SJSA1 (cell line): ENCODE measurements around the gene PTPRG. TPM values are rescaled to one million over a fixed set of nuclear protein-coding genes. Genes with fewer than 3 reads are reported as not detected.

Source experiments
- DNase-seq, 2 experiments: peaks; one replicate each; pipeline ENCODE4 v3.0.0-alpha.2; 2015 to 2020; ENCODE audit warnings: low spot score in 2 of 2, low read depth in 1 of 2
- H3K27ac ChIP-seq: fragments of 250-450 bp; sonication (Bioruptor Pico); 2 replicates; pipeline ENCODE4 v1.5.1; 2020; ENCODE audit warnings: mild to moderate bottlenecking, moderate library complexity
- H3K27me3 ChIP-seq: fragments of 250-450 bp; sonication (Bioruptor Pico); replicated peaks from 2 replicates; pipeline ENCODE4 v1.5.1; 2020; ENCODE audit warnings: mild to moderate bottlenecking, moderate library complexity
- H3K36me3 ChIP-seq: fragments of 250-450 bp; sonication (Bioruptor Pico); 2 replicates; pipeline ENCODE4 v1.5.1; 2020; ENCODE audit warnings: mild to moderate bottlenecking
- H3K4me1 ChIP-seq: fragments of 250-450 bp; sonication (Bioruptor Pico); replicated peaks from 2 replicates; pipeline ENCODE4 v1.6.1; 2021; ENCODE audit warnings: mild to moderate bottlenecking
- H3K4me3 ChIP-seq: fragments of 250-450 bp; sonication (Bioruptor Pico); 2 replicates; pipeline ENCODE4 v1.5.1; 2020; ENCODE audit warnings: mild to moderate bottlenecking
- H3K9me3 ChIP-seq: fragments of 250-450 bp; sonication (Bioruptor Pico); replicated peaks from 2 replicates; pipeline ENCODE4 v1.5.1; 2020; ENCODE audit warnings: mild to moderate bottlenecking
- total RNA-seq: library from RNA; depleted of rRNA; stranded (reverse); fragments of >200 nt; shearing (Covaris generic); gene quantifications from 2 replicates; pipeline ENCODE4 v1.2.3, GENCODE V29; 2014

The PTPRG gene
- total RNA-seq, 1 experiment from 2014 or later = 18.5 TPM

DNA sequence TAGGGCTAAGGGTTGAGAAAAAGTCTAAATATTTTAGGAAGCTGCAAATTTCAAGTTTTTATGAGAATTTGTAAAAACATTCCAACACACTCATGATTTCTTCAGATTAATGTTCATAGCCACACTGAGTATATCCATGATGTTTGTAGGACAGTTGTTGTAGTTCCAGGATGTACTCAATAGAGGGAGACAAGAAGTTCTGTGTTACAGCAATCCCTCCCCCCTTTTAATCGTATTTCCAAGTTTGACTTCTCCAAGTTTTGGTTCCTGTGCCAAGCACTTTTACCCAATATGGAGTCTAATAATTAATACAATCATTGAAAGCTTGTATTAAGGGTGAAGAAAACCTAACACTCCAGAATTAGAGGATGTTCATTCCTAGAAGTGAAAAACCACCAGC is 668.5 kb downstream of the PTPRG start:
- Histone ChIP-seq H3K4me3 (no peak overlapping the region), H3K27me3 (no peaks in the 10 kb centered on the region), H3K27ac (no peak overlapping the region), H3K4me1 (no peaks in the 10 kb centered on the region), H3K36me3 (no peaks in the 10 kb centered on the region), H3K9me3 (no peaks in the 10 kb centered on the region)
- DNase-seq = no peak

DNA sequence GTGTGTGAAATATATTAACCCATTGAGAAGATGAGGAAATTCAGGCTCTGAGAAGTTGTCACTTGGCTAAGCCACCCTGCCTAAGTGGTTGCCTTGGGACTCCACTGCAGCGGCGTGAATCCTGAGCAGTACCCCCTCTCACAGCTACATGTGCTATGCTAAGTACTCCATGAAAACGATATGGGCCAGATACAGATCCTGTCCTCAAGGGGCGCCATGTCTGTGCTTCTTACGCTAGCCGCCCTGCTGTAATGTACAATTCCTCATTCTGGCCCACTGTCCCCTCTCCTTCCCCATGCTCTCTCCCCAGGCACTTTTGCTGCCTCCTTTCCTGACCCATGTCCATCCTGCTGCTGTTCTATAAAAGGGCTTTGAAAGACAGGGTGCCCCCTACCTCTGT is 671.7 kb downstream of the PTPRG start:
- Histone ChIP-seq H3K27ac (no peak overlapping the region), H3K36me3 (no peaks in the 10 kb centered on the region), H3K4me1 (no peaks in the 10 kb centered on the region), H3K9me3 (no peaks in the 10 kb centered on the region), H3K4me3 (no peak overlapping the region), H3K27me3 (no peaks in the 10 kb centered on the region)
- no peak for DNase-seq

DNA sequence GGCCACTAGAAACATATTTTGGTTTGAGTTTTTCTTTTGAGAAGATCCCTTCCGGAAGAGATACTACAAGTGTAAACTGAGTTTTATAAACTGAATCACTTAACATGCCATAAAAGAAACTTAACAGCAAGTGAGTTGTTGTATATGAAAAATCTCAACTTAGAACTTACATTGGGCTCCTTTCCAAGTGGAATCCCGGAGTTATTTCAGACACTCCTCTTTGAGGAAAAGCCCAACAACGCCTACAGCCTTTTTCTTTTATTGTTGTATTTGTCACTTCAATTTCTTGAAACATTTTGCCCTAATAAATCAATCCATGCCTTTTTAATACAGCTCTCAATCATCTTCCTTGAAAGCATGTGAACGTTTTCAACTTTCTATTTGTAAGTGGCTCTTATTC is 674.6 kb downstream of the PTPRG start:
- no peaks in the 10 kb centered on the region for H3K9me3 ChIP-seq
- DNase-seq = no peak
- no peaks in the 10 kb centered on the region for H3K4me1 ChIP-seq
- no peaks in the 10 kb centered on the region for H3K36me3 ChIP-seq
- no peaks in the 10 kb centered on the region for H3K27me3 ChIP-seq
- no peak overlapping the region for H3K4me3 ChIP-seq
- H3K27ac ChIP-seq = no peak overlapping the region

DNA sequence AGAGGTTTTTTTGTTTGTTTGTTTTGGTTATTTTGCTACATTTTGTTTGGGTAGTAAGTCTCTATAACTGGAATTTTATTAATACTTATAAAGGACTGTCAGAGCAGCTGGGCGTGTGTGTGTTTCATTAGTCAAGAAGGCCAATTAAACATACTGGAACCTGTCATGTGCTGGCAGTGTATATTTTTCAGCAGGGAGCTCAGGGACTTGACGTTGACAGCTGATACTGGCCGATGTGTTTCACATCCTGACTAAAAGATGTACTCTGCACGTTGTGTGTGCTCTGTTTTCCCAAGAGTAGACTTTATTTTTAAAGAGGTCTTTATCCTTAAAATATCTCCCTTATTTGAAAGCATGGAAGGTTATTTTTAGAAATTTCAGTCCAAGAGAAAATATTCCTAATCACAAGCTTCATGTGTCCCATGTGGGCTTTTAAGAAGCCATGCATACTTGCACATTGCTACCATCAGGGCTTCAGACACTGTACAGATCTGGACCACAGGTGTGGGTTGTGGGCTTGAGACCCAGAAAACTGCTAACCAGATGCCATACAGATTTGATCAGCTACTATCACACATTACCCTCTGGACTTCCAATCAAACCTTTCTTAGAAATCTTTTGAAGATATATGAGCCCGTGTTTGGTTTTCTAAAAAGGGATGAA is 676.0 kb downstream of the PTPRG start:
- no peaks in the 10 kb centered on the region for H3K4me1 ChIP-seq
- H3K27ac ChIP-seq = no peak overlapping the region
- no peaks in the 10 kb centered on the region for H3K27me3 ChIP-seq
- H3K4me3 ChIP-seq = no peak overlapping the region
- no peaks in the 10 kb centered on the region for H3K9me3 ChIP-seq
- H3K36me3 ChIP-seq = no peaks in the 10 kb centered on the region
- DNase-seq = no peak

DNA sequence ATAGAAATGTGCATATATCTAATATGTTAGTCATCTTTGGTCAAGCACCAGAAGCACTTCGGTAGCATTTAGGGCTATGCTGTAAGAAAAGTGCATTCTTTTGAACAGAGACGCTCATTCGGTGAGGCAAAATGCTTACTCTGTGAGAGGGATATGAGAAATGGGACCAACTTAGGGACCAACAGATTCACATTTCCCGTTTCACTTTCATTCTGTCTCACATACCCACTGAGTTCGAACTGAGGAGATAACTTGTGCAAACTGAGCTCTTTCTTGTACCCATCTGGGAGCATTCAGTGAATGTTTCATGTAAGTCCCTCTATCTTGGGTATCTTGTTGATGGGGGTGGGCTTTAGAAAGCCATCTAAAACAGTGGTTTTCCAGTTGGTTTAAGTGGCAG is 676.6 kb downstream of the PTPRG start:
- no peak for DNase-seq
- no peaks in the 10 kb centered on the region for H3K9me3 ChIP-seq
- H3K36me3 ChIP-seq = no peaks in the 10 kb centered on the region
- no peak overlapping the region for H3K4me3 ChIP-seq
- H3K27me3 ChIP-seq = no peaks in the 10 kb centered on the region
- H3K27ac ChIP-seq = no peak overlapping the region
- no peaks in the 10 kb centered on the region for H3K4me1 ChIP-seq

DNA sequence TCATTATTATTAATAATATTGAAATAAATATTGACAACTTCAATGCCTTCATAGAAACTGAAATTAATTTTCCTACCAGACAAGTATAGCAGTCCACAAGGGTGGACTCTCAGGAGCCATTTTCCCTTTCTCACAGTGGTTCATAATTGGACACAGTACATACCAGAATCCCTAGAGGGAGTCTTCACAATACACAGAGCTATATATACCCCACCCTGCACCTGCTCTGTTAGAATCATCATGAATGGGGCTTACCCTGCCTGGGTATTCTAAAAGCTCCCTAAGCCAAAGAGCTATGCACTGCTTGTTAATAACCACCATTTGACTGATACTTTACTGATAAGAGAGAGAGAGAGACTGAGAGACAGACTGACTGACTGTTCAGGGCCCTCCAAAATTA is 677.1 kb downstream of the PTPRG start:
- no peak for DNase-seq
- Histone ChIP-seq H3K4me3 (no peak overlapping the region), H3K9me3 (no peaks in the 10 kb centered on the region), H3K27ac (no peak overlapping the region), H3K4me1 (no peaks in the 10 kb centered on the region), H3K36me3 (no peaks in the 10 kb centered on the region), H3K27me3 (no peaks in the 10 kb centered on the region)

DNA sequence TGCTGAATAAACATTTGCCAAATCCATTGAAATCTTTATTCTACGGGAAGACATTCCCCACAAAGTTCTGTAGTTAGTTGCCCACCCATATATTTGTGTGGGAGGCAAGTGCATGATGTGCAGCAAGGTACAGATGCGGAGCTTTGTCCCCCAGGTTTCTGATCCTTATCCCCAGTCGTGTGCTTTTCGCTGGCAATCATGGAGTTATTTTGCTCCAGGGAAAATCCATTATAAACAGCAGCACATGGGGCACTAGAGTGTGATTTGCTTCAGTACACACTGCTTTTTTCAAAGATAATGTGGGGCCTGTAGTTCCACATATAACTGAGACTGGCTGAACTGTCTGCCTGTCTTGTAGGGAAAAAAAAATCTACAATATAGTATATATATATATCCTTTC is 679.9 kb downstream of the PTPRG start:
- DNase-seq = no peak
- Histone ChIP-seq H3K27ac (no peak overlapping the region), H3K27me3 (no peaks in the 10 kb centered on the region), H3K4me1 (no peaks in the 10 kb centered on the region), H3K4me3 (no peak overlapping the region), H3K36me3 (no peaks in the 10 kb centered on the region), H3K9me3 (no peaks in the 10 kb centered on the region)

DNA sequence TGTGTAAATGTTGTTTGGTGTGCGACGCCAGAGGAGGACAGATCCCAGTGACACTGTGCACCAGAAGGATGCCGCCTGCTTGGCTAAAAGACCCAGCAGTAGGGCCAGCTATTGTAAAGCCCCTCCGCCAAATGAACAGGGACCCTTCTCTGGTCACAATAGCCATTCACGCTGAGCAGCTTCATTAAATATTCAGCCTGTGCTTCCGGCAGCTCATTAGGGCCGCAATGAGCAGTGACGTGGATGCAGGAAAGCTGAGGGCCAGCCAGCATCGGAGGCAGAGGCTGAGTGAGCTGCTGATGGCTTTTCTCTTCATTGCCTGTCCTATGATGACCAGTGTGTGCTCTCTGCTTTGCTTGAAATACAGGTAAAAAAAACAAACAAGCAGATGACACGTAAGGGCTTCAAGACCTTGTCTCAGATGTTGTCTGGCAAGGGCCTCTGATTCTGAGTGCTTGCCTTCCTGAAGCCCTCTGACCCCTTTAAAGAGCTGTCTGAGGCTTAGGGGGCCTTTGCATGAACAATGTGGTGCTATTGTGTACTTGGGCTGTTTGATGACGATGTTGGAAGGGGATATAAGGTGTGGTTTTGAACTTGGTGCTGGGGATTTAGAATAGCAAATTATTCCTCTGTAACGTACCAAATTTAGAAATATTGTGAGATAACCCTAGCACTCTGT is 681.6 kb downstream of the PTPRG start:
- DNase-seq = no peak
- Histone ChIP-seq H3K27ac (no peak overlapping the region), H3K9me3 (no peaks in the 10 kb centered on the region), H3K36me3 (no peaks in the 10 kb centered on the region), H3K27me3 (no peaks in the 10 kb centered on the region), H3K4me1 (no peaks in the 10 kb centered on the region), H3K4me3 (no peak overlapping the region)

DNA sequence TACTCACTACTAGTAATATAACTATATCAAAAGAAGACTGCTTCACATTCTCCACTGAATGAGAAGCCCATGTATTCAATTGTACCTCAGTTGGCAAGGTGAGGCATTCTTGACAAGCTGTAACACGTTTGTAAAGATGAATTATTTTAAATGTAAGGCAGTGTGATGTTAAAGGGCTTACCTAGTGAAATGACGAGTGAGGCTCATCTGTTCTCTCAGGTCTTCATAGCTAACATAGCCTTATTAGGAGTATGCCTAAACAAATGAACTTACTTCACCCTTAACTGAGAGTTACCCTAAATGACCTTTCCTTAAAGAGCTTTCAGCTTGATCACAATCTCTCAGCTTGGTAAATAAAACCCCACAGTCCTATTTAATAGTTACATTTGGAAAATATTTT is 684.7 kb downstream of the PTPRG start:
- DNase-seq = no peak
- Histone ChIP-seq H3K36me3 (no peaks in the 10 kb centered on the region), H3K9me3 (no peaks in the 10 kb centered on the region), H3K27me3 (no peaks in the 10 kb centered on the region), H3K27ac (no peak overlapping the region), H3K4me1 (no peaks in the 10 kb centered on the region), H3K4me3 (no peak overlapping the region)

DNA sequence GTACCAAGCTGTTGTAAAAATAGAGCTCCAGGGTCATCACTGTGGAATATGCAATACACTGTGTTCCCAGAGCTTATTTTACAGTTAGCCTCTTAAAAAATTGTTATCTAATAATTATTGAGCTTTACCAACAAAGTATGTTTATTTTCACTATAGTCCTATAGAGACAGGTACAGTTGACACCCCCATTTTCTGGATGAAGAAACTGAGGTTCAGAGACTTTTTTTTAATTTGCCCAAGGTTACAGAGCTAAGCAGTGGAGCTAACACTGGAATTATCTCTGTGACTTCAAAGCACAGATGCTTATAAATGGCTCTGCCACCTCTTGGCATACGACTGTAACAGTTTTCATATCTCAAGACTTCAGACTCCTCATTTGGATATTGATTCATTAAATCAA is 685.6 kb downstream of the PTPRG start:
- no peak for DNase-seq

DNA sequence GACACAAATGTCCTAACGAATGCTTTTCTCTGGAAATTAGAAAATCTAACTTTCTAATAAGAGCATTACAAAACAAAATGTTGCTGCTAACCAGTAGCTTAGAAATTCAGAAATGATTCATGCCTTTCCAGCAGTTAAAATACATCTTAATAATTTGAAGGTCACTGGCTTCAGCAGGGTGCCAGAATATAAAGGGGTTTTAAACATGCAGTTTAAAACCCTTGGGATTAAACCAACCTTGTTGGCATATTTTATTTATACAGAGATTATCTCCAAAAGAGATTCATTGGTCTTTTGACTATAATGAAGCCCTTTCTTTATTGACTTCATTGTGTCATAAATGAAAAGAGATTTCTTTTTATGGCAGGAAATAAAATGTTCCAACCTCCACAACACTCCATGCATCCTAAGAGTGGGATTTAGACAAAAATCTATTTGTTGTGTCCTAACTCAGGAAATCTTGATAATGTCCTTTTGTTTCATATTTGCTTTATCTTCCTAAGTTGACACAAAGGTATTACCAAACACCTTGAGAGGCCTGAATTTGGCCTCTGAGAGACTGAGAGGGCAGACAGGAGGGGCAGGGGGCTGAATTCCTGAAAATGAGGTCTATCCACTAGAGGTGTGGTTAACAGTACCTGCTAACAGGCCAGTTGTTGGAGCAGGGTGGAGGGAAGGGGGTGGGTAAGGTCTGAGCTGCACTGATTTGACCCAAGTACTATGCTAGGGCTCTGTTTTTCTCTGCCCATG is 687.5 kb downstream of the PTPRG start:
- Histone ChIP-seq H3K9me3 (no peaks in the 10 kb centered on the region), H3K4me1 (no peaks in the 10 kb centered on the region), H3K36me3 (no peaks in the 10 kb centered on the region), H3K27ac (no peak overlapping the region), H3K27me3 (no peaks in the 10 kb centered on the region), H3K4me3 (no peak overlapping the region)
- no peak for DNase-seq

More for the DNA sequence above, 685.6 kb downstream of the PTPRG start:
- Histone ChIP-seq H3K9me3 (no peaks in the 10 kb centered on the region), H3K4me1 (no peaks in the 10 kb centered on the region), H3K27ac (no peak overlapping the region), H3K27me3 (no peaks in the 10 kb centered on the region), H3K36me3 (no peaks in the 10 kb centered on the region), H3K4me3 (no peak overlapping the region)

DNA sequence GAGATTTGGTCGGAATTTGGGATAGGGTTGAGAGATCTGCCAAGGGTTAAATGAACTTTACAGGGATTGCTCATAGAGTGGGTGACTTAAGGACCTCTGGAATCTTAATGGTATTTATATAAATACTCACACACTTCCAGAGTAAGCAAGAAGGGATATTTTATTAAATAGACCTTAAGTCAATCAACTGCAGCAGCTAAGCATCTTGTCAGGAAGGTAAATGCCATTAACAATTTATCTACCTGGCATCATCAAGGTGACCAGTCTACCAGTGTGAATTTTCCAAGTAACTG is 688.1 kb downstream of the PTPRG start:
- Histone ChIP-seq H3K27me3 (no peaks in the 10 kb centered on the region), H3K4me1 (no peaks in the 10 kb centered on the region), H3K36me3 (no peaks in the 10 kb centered on the region), H3K27ac (no peak overlapping the region), H3K9me3 (no peaks in the 10 kb centered on the region), H3K4me3 (no peak overlapping the region)
- DNase-seq = no peak

DNA sequence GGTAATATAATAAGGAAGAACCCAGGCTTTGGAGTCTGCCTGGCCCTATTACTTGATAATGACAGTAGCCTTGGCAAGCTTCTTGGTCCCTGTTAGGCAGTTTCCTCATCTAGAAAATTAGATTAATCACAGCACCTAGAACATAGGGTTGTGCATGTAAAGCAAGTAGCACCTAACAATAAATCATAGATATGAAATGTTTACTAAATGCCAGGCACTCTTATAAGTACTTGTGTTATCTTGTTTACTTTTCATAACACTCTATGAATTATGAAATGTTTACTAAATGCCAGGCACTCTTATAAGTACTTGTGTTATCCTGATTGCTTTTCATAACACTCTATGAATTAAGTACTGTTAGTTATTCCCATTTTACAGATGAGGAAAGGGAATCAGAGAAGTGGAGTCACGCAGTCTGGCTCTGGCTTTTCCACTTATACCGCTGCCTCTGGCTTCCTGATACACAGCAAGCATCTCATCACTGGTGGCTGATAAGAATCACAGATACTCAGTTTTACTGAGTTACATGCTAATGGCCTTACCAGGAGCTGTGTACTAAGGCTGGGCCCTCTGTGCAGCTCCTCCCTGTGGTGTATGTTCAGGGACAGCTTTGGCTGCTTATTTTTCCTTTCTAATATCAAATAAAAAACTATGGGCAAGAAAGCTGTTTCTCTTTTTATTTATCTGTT is 688.6 kb downstream of the PTPRG start:
- H3K27me3 ChIP-seq = no peaks in the 10 kb centered on the region
- no peak overlapping the region for H3K4me3 ChIP-seq

More for the DNA sequence above, 688.6 kb downstream of the PTPRG start:
- H3K27ac ChIP-seq = no peak overlapping the region
- H3K36me3 ChIP-seq = no peaks in the 10 kb centered on the region
- DNase-seq = no peak
- H3K4me1 ChIP-seq = no peaks in the 10 kb centered on the region
- no peaks in the 10 kb centered on the region for H3K9me3 ChIP-seq
